Fibroblast of lung (primary cell): ENCODE measurements around the gene KRTAP9-2. TPM values are rescaled to one million over a fixed set of nuclear protein-coding genes. Genes with fewer than 3 reads are reported as not detected.

Experiments
- DNase-seq, 2 donors: peaks; one replicate each; pipeline versions ENCODE4 v3.0.0 to v3.0.0-alpha.2; 2010; ENCODE audit warnings: low read depth in 2 of 2
- H2AFZ ChIP-seq: 2 replicates; pipeline ENCODE4 v1.5.1; 2012; ENCODE audit warnings: low read length, control low read depth, inconsistent platforms
- H3K27ac ChIP-seq: 2 replicates; pipeline ENCODE4 v1.5.1; 2011; ENCODE audit warnings: low read length, control low read depth; ENCODE audit not compliant: insufficient read depth
- H3K27me3 ChIP-seq: 2 replicates; pipeline ENCODE4 v1.5.1; 2011; ENCODE audit warnings: mild to moderate bottlenecking, low read length; ENCODE audit not compliant: control insufficient read depth, insufficient read depth
- H3K36me3 ChIP-seq: 2 replicates; pipeline ENCODE4 v1.5.1; 2011; ENCODE audit warnings: low read length; ENCODE audit not compliant: control insufficient read depth, insufficient read depth
- H3K4me1 ChIP-seq: 2 replicates; pipeline ENCODE4 v1.5.1; 2011; ENCODE audit warnings: low read length; ENCODE audit not compliant: control insufficient read depth, insufficient read depth; ENCODE audit errors: extremely low read depth
- H3K4me2 ChIP-seq: 2 replicates; pipeline ENCODE4 v1.5.1; 2011; ENCODE audit warnings: low read length, control low read depth; ENCODE audit not compliant: insufficient read depth; ENCODE audit errors: extremely low read depth
- H3K4me3 ChIP-seq, 4 experiments: fragments of 200-600 bp in 1 of 4; sonication (generic) in 1 of 4; replicated peaks in 1 of 4; 2 replicates each; pipeline ENCODE4 v1.5.1; 2011 to 2016; ENCODE audit warnings: low read length in 4 of 4, low read depth in 3 of 4, mild to moderate bottlenecking in 3 of 4, control low read depth in 2 of 4, inconsistent platforms in 1 of 4, mixed read lengths in 1 of 4; ENCODE audit not compliant: insufficient read depth in 1 of 4; ENCODE audit errors: control extremely low read depth in 1 of 4
- H3K79me2 ChIP-seq: 2 replicates; pipeline ENCODE4 v1.5.1; 2012; ENCODE audit warnings: mild to moderate bottlenecking, low read length, inconsistent platforms; ENCODE audit not compliant: control insufficient read depth, insufficient read depth
- H3K9ac ChIP-seq: 2 replicates; pipeline ENCODE4 v1.5.1; 2011; ENCODE audit warnings: mild to moderate bottlenecking, low read length, control low read depth; ENCODE audit not compliant: insufficient read depth
- H3K9me3 ChIP-seq: 2 replicates; pipeline ENCODE4 v1.5.1; 2012; ENCODE audit warnings: low read depth, low read length; ENCODE audit not compliant: control insufficient read depth, insufficient read depth
- H4K20me1 ChIP-seq: 2 replicates; pipeline ENCODE4 v1.5.1; 2011; ENCODE audit warnings: low read length; ENCODE audit not compliant: control insufficient read depth, insufficient read depth; ENCODE audit errors: extremely low read depth
- CTCF ChIP-seq, 2 donors: IDR thresholded peaks in 1 of 2; conservative IDR thresholded peaks in 1 of 2; 1 replicate in 1 of 2; 2 replicates in 1 of 2; pipeline ENCODE4 v1.5.1; 2011 to 2012; ENCODE audit warnings: low read length in 2 of 2, control low read depth in 1 of 2, inconsistent platforms in 1 of 2, low read depth in 1 of 2, mild to moderate bottlenecking in 1 of 2
- EZH2 ChIP-seq: IDR thresholded peaks from 2 replicates; pipeline ENCODE4 v1.5.1; 2012; ENCODE audit warnings: low read length, control low read depth, mild to moderate bottlenecking; ENCODE audit errors: missing control alignments
- polyA plus RNA-seq, 2 donors: library from polyadenylated mRNA; depleted of rRNA in 1 of 2; stranded (reverse) in 1 of 2; unstranded in 1 of 2; fragments of >200 nt; gene quantifications; 2 replicates each; pipeline ENCODE4 v1.2.1, GENCODE V29; 2011 to 2012; ENCODE audit warnings: missing spikeins in 1 of 2
- total RNA-seq: library from RNA; depleted of rRNA; stranded (reverse); fragments of >200 nt; gene quantifications from 2 replicates; pipeline ENCODE4 v1.2.1, GENCODE V29; 2014

Gene KRTAP9-2
- total and polyA plus RNA-seq, 2 donors (not counting 1 experiment from before 2014, with no cell fraction given): not detected

GRCh38 chr17:41190328-41190727 lies 36.1 kb upstream of the KRTAP9-2 start:
- H3K4me1 ChIP-seq: no peaks in the 10 kb centered on the region
- H3K27me3 ChIP-seq: peaks cover 6% of the 10 kb centered on the region
- H2AFZ ChIP-seq: no peak overlapping the region
- H4K20me1 ChIP-seq: no peaks in the 10 kb centered on the region
- TF ChIP-seq CTCF (conservative IDR thresholded peaks at IDR 0.05 in 1 of 2, IDR thresholded peaks at IDR 0.05 in 1 of 2; ENCODE audit: low read depth in 1 of 2, low read length in 2 of 2): no peak
- no peak overlapping the region for H3K4me3 ChIP-seq
- H3K27ac ChIP-seq: no peak overlapping the region
- no peak for DNase-seq
- H3K4me2 ChIP-seq: no peak overlapping the region
- H3K79me2 ChIP-seq: no peaks in the 10 kb centered on the region
- no peaks in the 10 kb centered on the region for H3K9me3 ChIP-seq
- H3K9ac ChIP-seq: no peak overlapping the region
- no peaks in the 10 kb centered on the region for H3K36me3 ChIP-seq

- Histone ChIP-seq H3K4me1 (no peaks in the 10 kb centered on the region), H3K36me3 (no peaks in the 10 kb centered on the region), H3K27ac (no peak overlapping the region), H3K4me3 (no peak overlapping the region), H3K27me3 (no peaks in the 10 kb centered on the region), H3K9ac (no peak overlapping the region), H3K9me3 (no peaks in the 10 kb centered on the region), H3K4me2 (no peak overlapping the region), H2AFZ (no peak overlapping the region), H4K20me1 (no peaks in the 10 kb centered on the region), H3K79me2 (no peaks in the 10 kb centered on the region)
- DNase-seq: no peak
- no peak for TF ChIP-seq CTCF (conservative IDR thresholded peaks at IDR 0.05 in 1 of 2, IDR thresholded peaks at IDR 0.05 in 1 of 2; ENCODE audit: low read depth in 1 of 2, low read length in 2 of 2)
- no peak for TF ChIP-seq EZH2
Observed at GRCh38 chr17:41196068-41196467, 30.4 kb upstream of the KRTAP9-2 start.

- no peaks in the 10 kb centered on the region for H3K27me3 ChIP-seq
- H3K27ac ChIP-seq: no peak overlapping the region
- H3K9ac ChIP-seq: no peak overlapping the region
- no peaks in the 10 kb centered on the region for H3K4me1 ChIP-seq
- H3K9me3 ChIP-seq: no peaks in the 10 kb centered on the region
- no peak overlapping the region for H2AFZ ChIP-seq
- no peak for TF ChIP-seq EZH2
- TF ChIP-seq CTCF (conservative IDR thresholded peaks at IDR 0.05 in 1 of 2, IDR thresholded peaks at IDR 0.05 in 1 of 2; ENCODE audit: low read depth in 1 of 2, low read length in 2 of 2): no peak
- H3K36me3 ChIP-seq: no peaks in the 10 kb centered on the region
- no peak overlapping the region for H3K4me3 ChIP-seq
- no peak overlapping the region for H3K4me2 ChIP-seq
- no peak for DNase-seq
- H4K20me1 ChIP-seq: no peaks in the 10 kb centered on the region
- no peaks in the 10 kb centered on the region for H3K79me2 ChIP-seq
Observed at GRCh38 chr17:41199421-41200078, 26.9 kb upstream of the KRTAP9-2 start.
